Spleen (tissue), 7 donors: Measurements from ENCODE around the gene GPNMB.

Source experiments
- CTCF ChIP-seq, 11 experiments: fragments of 200-600 bp in 7 of 11; fragments of 450-650 bp in 4 of 11; sonication (generic) in 4 of 11; IDR thresholded peaks in 8 of 11; conservative IDR thresholded peaks in 3 of 11; 1 replicate in 7 of 11; 2 replicates in 4 of 11; pipeline versions ENCODE4 v1.4.0 to v1.8.0; 2016 to 2021; ENCODE audit warnings: antibody characterized with exemption in 11 of 11, inconsistent platforms in 4 of 11, mild to moderate bottlenecking in 1 of 11
- POLR2A ChIP-seq, 3 donors: fragments of 450-650 bp; IDR thresholded peaks; one replicate each; pipeline ENCODE4 v1.5.1; 2017; ENCODE audit warnings: antibody characterized with exemption in 3 of 3, mild to moderate bottlenecking in 1 of 3
- donor health status: DM: no; HTN: no; CAD: no; lungs with moderate emphysema.
- donor health status: DM: no; HTN: no; CAD: no.
- donor health status: DM: no; HTN: no; CAD: no.

GRCh38 chr7:23284871-23285270 is 38.3 kb downstream of the GPNMB start:
- TF ChIP-seq CTCF (IDR thresholded peaks at IDR 0.05 in 8 of 11, conservative IDR thresholded peaks at IDR 0.05 in 3 of 11), result no peak
- TF ChIP-seq POLR2A (IDR thresholded peaks at IDR 0.05), result no peak
